Measurements from ENCODE around the gene PAFAH1B1.

PAFAH1B1 gene

DNA sequence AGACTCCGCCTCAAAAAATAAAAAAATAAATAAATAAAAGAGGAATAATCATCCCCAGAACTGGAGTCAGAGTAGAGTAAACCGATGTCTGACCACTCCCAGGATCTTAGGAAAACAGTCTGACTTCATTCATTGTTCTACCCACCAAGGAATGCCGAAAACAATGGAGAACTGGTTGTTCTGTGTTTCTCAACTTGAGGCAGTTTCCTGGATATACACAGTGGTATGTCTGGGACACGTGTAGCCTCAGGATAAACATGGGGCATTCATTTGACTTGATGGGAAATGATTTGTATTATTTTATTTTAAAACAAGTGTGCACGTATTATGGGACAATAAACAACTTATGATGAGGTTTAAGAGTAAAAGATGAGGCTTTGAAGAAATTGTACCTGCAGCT is 32.8 kb upstream of the PAFAH1B1 start:
- DNase-seq (ENCODE audit: low read depth): no peak
- TF ChIP-seq, protein P1, sequence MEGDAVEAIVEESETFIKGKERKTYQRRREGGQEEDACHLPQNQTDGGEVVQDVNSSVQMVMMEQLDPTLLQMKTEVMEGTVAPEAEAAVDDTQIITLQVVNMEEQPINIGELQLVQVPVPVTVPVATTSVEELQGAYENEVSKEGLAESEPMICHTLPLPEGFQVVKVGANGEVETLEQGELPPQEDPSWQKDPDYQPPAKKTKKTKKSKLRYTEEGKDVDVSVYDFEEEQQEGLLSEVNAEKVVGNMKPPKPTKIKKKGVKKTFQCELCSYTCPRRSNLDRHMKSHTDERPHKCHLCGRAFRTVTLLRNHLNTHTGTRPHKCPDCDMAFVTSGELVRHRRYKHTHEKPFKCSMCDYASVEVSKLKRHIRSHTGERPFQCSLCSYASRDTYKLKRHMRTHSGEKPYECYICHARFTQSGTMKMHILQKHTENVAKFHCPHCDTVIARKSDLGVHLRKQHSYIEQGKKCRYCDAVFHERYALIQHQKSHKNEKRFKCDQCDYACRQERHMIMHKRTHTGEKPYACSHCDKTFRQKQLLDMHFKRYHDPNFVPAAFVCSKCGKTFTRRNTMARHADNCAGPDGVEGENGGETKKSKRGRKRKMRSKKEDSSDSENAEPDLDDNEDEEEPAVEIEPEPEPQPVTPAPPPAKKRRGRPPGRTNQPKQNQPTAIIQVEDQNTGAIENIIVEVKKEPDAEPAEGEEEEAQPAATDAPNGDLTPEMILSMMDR (conservative IDR thresholded peaks at IDR 0.05; ENCODE audit: control insufficient read depth, insufficient read depth, low read depth, low read length): no peak
- no peak overlapping the region for H3K4me3 ChIP-seq (ENCODE audit: control insufficient read depth, low read depth, low read length)

DNA sequence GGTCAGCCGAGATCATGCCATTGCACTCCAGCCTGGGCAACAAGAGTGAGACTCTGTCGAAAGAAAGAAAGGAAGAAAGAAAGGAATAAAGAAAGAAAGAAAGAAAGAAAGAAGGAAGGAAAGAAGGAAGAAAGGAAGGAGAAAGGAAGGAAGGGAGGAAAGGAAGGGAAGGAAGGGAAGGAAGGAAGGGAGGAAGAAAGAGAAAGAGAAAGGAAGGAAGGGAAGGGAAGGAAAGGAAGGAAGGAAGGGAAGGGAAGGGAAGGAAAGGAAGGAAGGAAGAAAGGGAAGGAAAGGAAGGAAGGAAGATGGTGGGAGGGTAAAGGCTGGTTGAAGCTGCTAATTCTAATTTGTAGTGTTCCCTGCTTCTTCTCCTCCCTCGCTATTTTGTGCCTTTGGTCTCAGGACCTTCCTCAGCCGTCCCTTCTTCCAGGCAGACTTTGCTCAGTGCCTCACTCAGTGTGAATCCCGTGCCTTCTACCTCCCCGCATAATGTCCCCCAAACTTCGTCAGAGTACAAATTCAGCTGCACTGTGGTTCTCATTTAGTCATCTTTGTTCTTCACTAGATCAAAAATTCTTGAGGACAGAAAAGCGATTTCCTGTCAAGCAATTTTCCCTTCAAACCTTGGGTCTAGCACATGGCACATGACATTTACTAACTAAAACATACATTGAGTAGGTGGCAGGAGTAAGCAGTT is 31.1 kb upstream of the PAFAH1B1 start:
- no peak for DNase-seq (ENCODE audit: low read depth)
- TF ChIP-seq, protein P1 (conservative IDR thresholded peaks at IDR 0.05; ENCODE audit: control insufficient read depth, insufficient read depth, low read depth, low read length): no peak
- no peak overlapping the region for H3K4me3 ChIP-seq (ENCODE audit: control insufficient read depth, low read depth, low read length)

DNA sequence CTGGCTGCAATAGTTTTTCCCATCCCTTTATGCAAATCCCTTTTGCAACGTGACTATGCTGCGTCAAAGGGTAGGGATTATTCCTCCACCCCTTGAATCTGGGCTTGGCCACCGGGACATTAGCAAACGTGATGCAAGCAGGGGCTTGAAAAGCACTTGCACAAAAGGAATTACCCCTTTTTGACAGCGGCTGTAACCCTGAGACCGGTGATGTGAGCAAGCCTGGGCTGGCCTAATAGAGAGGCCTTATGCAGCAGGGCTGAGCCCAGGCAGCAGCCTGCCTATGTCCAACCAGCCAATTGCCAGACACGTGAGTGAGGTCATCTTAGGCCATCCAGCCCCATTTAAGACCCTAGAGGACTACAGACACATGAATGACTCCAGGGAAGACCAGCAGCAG is 30.4 kb upstream of the PAFAH1B1 start:
- DNase-seq (ENCODE audit: low read depth): no peak
- TF ChIP-seq, protein P1 (conservative IDR thresholded peaks at IDR 0.05; ENCODE audit: control insufficient read depth, insufficient read depth, low read depth, low read length): no peak
- no peak overlapping the region for H3K4me3 ChIP-seq (ENCODE audit: control insufficient read depth, low read depth, low read length)

DNA sequence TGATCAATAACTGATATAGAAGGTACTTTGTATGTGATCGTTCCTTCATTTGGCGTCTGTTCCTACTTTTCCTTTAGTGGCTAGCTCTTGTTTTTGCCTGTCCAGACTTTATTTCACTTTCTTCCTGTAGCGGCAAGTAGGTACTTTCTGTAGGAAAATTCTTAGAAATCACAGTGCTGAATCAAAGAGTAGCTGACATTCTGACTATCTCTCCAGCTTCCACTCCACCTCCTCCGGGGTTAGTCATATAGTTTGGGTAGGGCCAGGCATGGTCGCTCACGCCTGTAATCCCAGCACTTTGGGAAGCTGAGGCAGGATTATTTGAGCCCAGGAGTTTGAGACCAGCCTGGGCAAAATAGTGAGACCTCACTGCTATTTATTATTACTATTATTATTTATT is 29.9 kb upstream of the PAFAH1B1 start:
- H3K4me3 ChIP-seq (ENCODE audit: control insufficient read depth, low read depth, low read length): no peak overlapping the region
- TF ChIP-seq, protein P1 (conservative IDR thresholded peaks at IDR 0.05; ENCODE audit: control insufficient read depth, insufficient read depth, low read depth, low read length): no peak

DNA sequence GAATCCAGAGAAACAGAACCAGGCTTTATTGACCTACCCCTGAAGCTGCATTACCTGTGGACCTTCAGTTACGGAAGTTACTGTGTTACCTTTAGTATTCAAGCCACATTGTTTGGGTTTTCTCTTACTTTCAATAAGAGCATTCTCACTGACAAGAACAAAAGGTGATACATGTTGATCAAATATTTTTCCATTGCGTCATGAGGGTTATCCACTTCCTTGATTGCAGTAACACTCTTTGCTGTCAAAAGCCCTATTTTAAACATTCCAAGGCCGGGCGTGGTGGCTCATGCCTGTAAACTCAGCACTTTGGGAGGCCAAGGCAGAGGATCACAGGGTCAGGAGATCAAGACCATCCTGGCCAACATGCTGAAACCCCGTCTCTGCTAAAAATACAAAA is 28.6 kb upstream of the PAFAH1B1 start:
- TF ChIP-seq, protein P1 (conservative IDR thresholded peaks at IDR 0.05; ENCODE audit: control insufficient read depth, insufficient read depth, low read depth, low read length): no peak
- DNase-seq (ENCODE audit: low read depth): no peak
- no peak overlapping the region for H3K4me3 ChIP-seq (ENCODE audit: control insufficient read depth, low read depth, low read length)

More for the DNA sequence above, 29.9 kb upstream of the PAFAH1B1 start:
- no peak for DNase-seq (ENCODE audit: low read depth)

DNA sequence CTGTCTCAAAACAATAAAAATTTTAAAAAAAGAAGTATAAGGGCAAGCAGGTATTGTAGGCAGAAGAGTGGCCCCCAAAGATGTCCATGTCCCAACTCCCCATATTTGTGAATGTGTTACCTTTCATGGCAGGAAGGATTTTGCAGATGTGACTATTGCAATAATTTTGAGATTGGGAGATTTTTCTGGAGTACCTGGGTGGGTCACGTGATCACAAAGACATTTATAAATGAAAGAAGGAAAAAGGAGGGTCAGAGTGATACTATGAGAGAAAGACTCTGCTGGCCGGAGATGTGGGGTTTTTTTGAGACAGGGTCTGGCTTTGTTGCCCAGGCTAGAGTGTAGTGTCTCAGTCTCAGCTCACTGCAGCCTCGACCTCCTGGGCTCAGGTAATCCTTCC is 27.4 kb upstream of the PAFAH1B1 start:
- H3K4me3 ChIP-seq (ENCODE audit: control insufficient read depth, low read depth, low read length): no peak overlapping the region
- TF ChIP-seq, protein P1 (conservative IDR thresholded peaks at IDR 0.05; ENCODE audit: control insufficient read depth, insufficient read depth, low read depth, low read length): no peak
- no peak for DNase-seq (ENCODE audit: low read depth)

Measured in fibroblast of mammary gland (primary cell).